ENCODE measurements around the gene HS6ST1.

GRCh38 chr2:128264881-128265607, 53.6 kb downstream of the HS6ST1 start:
- no peak for TF ChIP-seq ZC3H10 (CRISPR knock-in tag; IDR thresholded peaks at IDR 0.05)
- no peak for TF ChIP-seq CREB5 (CRISPR knock-in tag; IDR thresholded peaks at IDR 0.05; ENCODE audit: low read depth)
- TF ChIP-seq ZFP30 (CRISPR knock-in tag; IDR thresholded peaks at IDR 0.05): no peak
- TF ChIP-seq CSRNP3 (CRISPR knock-in tag; IDR thresholded peaks at IDR 0.05): no peak
- TF ChIP-seq ISL1 (CRISPR knock-in tag; IDR thresholded peaks at IDR 0.05): no peak
- no peak for TF ChIP-seq ZFP3 (CRISPR knock-in tag; IDR thresholded peaks at IDR 0.05)
- TF ChIP-seq, protein P1, sequence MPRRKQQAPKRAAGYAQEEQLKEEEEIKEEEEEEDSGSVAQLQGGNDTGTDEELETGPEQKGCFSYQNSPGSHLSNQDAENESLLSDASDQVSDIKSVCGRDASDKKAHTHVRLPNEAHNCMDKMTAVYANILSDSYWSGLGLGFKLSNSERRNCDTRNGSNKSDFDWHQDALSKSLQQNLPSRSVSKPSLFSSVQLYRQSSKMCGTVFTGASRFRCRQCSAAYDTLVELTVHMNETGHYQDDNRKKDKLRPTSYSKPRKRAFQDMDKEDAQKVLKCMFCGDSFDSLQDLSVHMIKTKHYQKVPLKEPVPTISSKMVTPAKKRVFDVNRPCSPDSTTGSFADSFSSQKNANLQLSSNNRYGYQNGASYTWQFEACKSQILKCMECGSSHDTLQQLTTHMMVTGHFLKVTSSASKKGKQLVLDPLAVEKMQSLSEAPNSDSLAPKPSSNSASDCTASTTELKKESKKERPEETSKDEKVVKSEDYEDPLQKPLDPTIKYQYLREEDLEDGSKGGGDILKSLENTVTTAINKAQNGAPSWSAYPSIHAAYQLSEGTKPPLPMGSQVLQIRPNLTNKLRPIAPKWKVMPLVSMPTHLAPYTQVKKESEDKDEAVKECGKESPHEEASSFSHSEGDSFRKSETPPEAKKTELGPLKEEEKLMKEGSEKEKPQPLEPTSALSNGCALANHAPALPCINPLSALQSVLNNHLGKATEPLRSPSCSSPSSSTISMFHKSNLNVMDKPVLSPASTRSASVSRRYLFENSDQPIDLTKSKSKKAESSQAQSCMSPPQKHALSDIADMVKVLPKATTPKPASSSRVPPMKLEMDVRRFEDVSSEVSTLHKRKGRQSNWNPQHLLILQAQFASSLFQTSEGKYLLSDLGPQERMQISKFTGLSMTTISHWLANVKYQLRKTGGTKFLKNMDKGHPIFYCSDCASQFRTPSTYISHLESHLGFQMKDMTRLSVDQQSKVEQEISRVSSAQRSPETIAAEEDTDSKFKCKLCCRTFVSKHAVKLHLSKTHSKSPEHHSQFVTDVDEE (CRISPR knock-in tag; IDR thresholded peaks at IDR 0.05): no peak
- no peak for TF ChIP-seq ZNF565 (CRISPR knock-in tag; conservative IDR thresholded peaks at IDR 0.05; ENCODE audit: low read depth)
- no peak for TF ChIP-seq BACH2 (CRISPR knock-in tag; IDR thresholded peaks at IDR 0.05; ENCODE audit: borderline replicate concordance)
- TF ChIP-seq, protein P2, sequence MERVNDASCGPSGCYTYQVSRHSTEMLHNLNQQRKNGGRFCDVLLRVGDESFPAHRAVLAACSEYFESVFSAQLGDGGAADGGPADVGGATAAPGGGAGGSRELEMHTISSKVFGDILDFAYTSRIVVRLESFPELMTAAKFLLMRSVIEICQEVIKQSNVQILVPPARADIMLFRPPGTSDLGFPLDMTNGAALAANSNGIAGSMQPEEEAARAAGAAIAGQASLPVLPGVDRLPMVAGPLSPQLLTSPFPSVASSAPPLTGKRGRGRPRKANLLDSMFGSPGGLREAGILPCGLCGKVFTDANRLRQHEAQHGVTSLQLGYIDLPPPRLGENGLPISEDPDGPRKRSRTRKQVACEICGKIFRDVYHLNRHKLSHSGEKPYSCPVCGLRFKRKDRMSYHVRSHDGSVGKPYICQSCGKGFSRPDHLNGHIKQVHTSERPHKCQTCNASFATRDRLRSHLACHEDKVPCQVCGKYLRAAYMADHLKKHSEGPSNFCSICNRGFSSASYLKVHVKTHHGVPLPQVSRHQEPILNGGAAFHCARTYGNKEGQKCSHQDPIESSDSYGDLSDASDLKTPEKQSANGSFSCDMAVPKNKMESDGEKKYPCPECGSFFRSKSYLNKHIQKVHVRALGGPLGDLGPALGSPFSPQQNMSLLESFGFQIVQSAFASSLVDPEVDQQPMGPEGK (CRISPR knock-in tag; IDR thresholded peaks at IDR 0.05; ENCODE audit: borderline replicate concordance): no peak
- no peak for TF ChIP-seq OSR1 (CRISPR knock-in tag; IDR thresholded peaks at IDR 0.05)
